Measurements from ENCODE around the gene HEMK1.

Gene HEMK1

GRCh38 chr3:50575372-50575771 is 6.0 kb downstream of the HEMK1 start:
- DNase-seq = no peak

GRCh38 chr3:50577348-50577747 is 8.0 kb downstream of the HEMK1 start:
- no peak for DNase-seq

- no peak for DNase-seq
These were observed 11.5 kb downstream of the HEMK1 start for GRCh38 chr3:50580683-50581458.

GRCh38 chr3:50581459-50581842 is 12.1 kb downstream of the HEMK1 start:
- DNase-seq = no peak

GRCh38 chr3:50582083-50582482 is 12.8 kb downstream of the HEMK1 start:
- no peak for DNase-seq

- no peak for DNase-seq
These were observed 14.6 kb downstream of the HEMK1 start for GRCh38 chr3:50583897-50584296.

- DNase-seq = no peak
These were observed 15.1 kb downstream of the HEMK1 start for GRCh38 chr3:50584391-50584790.

GRCh38 chr3:50585919-50586762 is 16.8 kb downstream of the HEMK1 start:
- no peak for DNase-seq

GRCh38 chr3:50586763-50587070 is 17.4 kb downstream of the HEMK1 start:
- no peak for DNase-seq

GRCh38 chr3:50587373-50587772 is 18.1 kb downstream of the HEMK1 start:
- no peak for DNase-seq

GRCh38 chr3:50587806-50588758 is 18.8 kb downstream of the HEMK1 start:
- DNase-seq = no peak

GRCh38 chr3:50588759-50589433 is 19.6 kb downstream of the HEMK1 start:
- no peak for DNase-seq

- DNase-seq = no peak
These were observed 21.9 kb downstream of the HEMK1 start for GRCh38 chr3:50591196-50591741.

- DNase-seq = no peak
These were observed 23.2 kb downstream of the HEMK1 start for GRCh38 chr3:50592568-50592967.

- DNase-seq = no peak
These were observed 25.0 kb downstream of the HEMK1 start for GRCh38 chr3:50594253-50594785.

- DNase-seq = no peak
These were observed 29.9 kb downstream of the HEMK1 start for GRCh38 chr3:50599115-50599715.

GRCh38 chr3:50599716-50600118 is 30.4 kb downstream of the HEMK1 start:
- DNase-seq = no peak

- no peak for DNase-seq
These were observed 30.9 kb downstream of the HEMK1 start for GRCh38 chr3:50600141-50600753.

- peak; percentile 80 for DNase-seq
These were observed 31.7 kb downstream of the HEMK1 start for GRCh38 chr3:50600841-50601591.

- DNase-seq = no peak
These were observed 33.4 kb downstream of the HEMK1 start for GRCh38 chr3:50602595-50603191.
